ENCODE data around the gene WDR27.

DNA sequence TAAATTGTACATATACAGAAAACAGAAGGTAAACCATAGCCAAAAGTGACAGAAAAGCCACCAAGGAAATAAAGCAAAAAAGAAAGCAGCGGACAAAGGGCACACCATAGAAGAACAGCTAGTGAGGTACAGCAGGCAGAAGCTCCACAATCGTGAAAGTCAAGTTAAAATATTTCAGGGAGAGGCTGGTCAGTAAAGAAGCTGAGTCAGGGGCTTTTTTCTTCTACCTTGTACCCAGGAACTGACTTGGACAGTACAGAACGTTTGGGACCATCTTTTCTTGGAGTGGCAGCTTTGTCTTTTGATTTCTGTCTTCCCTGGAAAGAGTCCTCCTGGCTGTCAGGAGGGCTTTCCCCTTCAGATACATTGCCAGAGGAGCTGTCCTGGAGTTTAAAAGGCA lies 8.2 kb upstream of the WDR27 start:
- no peak for TF ChIP-seq POLR2AphosphoS5 (IDR thresholded peaks at IDR 0.05)
- no peak for TF ChIP-seq POLR2A (IDR thresholded peaks at IDR 0.05)
- TF ChIP-seq, protein P1, sequence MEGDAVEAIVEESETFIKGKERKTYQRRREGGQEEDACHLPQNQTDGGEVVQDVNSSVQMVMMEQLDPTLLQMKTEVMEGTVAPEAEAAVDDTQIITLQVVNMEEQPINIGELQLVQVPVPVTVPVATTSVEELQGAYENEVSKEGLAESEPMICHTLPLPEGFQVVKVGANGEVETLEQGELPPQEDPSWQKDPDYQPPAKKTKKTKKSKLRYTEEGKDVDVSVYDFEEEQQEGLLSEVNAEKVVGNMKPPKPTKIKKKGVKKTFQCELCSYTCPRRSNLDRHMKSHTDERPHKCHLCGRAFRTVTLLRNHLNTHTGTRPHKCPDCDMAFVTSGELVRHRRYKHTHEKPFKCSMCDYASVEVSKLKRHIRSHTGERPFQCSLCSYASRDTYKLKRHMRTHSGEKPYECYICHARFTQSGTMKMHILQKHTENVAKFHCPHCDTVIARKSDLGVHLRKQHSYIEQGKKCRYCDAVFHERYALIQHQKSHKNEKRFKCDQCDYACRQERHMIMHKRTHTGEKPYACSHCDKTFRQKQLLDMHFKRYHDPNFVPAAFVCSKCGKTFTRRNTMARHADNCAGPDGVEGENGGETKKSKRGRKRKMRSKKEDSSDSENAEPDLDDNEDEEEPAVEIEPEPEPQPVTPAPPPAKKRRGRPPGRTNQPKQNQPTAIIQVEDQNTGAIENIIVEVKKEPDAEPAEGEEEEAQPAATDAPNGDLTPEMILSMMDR (IDR thresholded peaks at IDR 0.05), result no peak
- TF ChIP-seq EP300 (IDR thresholded peaks at IDR 0.05), result no peak

Data from sigmoid colon (tissue), 4 donors.